GM12872 (cell line): ENCODE data around the gene KCNIP3.

Source experiments
- CTCF ChIP-seq: IDR thresholded peaks from 3 replicates; pipeline ENCODE4 v1.5.1; 2011; ENCODE audit warnings: low read depth, mild to moderate bottlenecking, low read length, moderate library complexity; ENCODE audit not compliant: insufficient read depth

Gene KCNIP3

GRCh38 chr2:95390272-95390880 is 93.2 kb downstream of the KCNIP3 start:
- no peak for TF ChIP-seq CTCF

GRCh38 chr2:95390881-95391321 is 93.8 kb downstream of the KCNIP3 start:
- TF ChIP-seq CTCF: no peak

GRCh38 chr2:95391641-95392310 is 94.6 kb downstream of the KCNIP3 start:
- TF ChIP-seq CTCF: no peak

GRCh38 chr2:95392320-95392719 is 95.2 kb downstream of the KCNIP3 start:
- TF ChIP-seq CTCF: no peak

GRCh38 chr2:95392730-95393455 is 95.7 kb downstream of the KCNIP3 start:
- TF ChIP-seq CTCF: peak; percentile 39; the same call in 2 of the 3 replicates

- no peak for TF ChIP-seq CTCF
Measured at GRCh38 chr2:95393901-95394300, 96.8 kb downstream of the KCNIP3 start.

GRCh38 chr2:95399061-95399460 is 101.9 kb downstream of the KCNIP3 start:
- no peak for TF ChIP-seq CTCF
